Posterior cingulate gyrus (tissue), 11 donors: Measurements from ENCODE around the gene MCTS1.
"Not testable (repeated sequence)": the region's sequence is repeated elsewhere in the genome, so short reads cannot be mapped to it uniquely, and the experiment has no call there.

Experiments used
- DNase-seq, 10 donors: peaks; one replicate each; pipeline versions ENCODE4 v3.0.0 to v3.0.0-alpha.2; 2020 to 2021; ENCODE audit warnings: mixed read lengths in 3 of 10
- intact Hi-C: fragments of 100-400 bp; cut with DNase I; formaldehyde crosslinking; loops from one replicate; pipeline ENCODE4 v1.15.1; 2023

Gene MCTS1

GRCh38 chrX:120617996-120618630 lies 14.2 kb downstream of the MCTS1 start:
- no peak for DNase-seq
- intact Hi-C loops = no loop called here

GRCh38 chrX:120625371-120625770 lies 21.5 kb downstream of the MCTS1 start:
- intact Hi-C loops = no loop called here
- DNase-seq = no peak

- intact Hi-C loops = loop anchor here (2.0 kb wide), 1 partner anchor 67 kb away; no protein-coding TSS in a partner anchor
- DNase-seq = peak; percentile 73 to 99 (median 84)
Observed at GRCh38 chrX:120629667-120630537, 26.0 kb downstream of the MCTS1 start, which contains the start of gene C1GALT1C1. Gene C1GALT1C1 (minus strand): TSS chrX:120630054. CDS start chrX:120627166, 2,888 bp downstream.

GRCh38 chrX:120638619-120639018 lies 34.7 kb downstream of the MCTS1 start:
- intact Hi-C loops = no loop called here
- DNase-seq = no peak

- intact Hi-C loops = no loop called here
- no peak for DNase-seq
Observed at GRCh38 chrX:120642871-120643270, 39.0 kb downstream of the MCTS1 start.

- intact Hi-C loops = no loop called here
- DNase-seq = no peak
Observed at GRCh38 chrX:120647127-120647526, 43.2 kb downstream of the MCTS1 start.

- DNase-seq, intact Hi-C loops: not testable (repeated sequence)
Observed at GRCh38 chrX:120652256-120652655, 48.4 kb downstream of the MCTS1 start.

GRCh38 chrX:120653000-120653399 lies 49.1 kb downstream of the MCTS1 start:
- no peak for DNase-seq

GRCh38 chrX:120660637-120661036 lies 56.7 kb downstream of the MCTS1 start:
- intact Hi-C loops = loop anchor here (5.0 kb wide), 1 partner anchor 163 kb away; no protein-coding TSS in a partner anchor
- DNase-seq = no peak

More at GRCh38 chrX:120653000-120653399, 49.1 kb downstream of the MCTS1 start:
- intact Hi-C loops = no loop called here
